Right lobe of liver (tissue), 6 donors: Measurements from ENCODE around the gene DAND5. TPM values are rescaled to one million over a fixed set of nuclear protein-coding genes. Genes with fewer than 3 reads are reported as not detected.
A peak's percentile ranks its signal among the peaks of the same experiment; 100 is the strongest.

ENCODE experiments used
- ATAC-seq, 4 donors: fragments of 200-7000 bp; cut with Tn5 transposase; one replicate each; pipeline ENCODE4 v1.9.1; 2020; ENCODE audit warnings: mild to moderate bottlenecking in 4 of 4, moderate library complexity in 4 of 4
- DNase-seq, 3 donors: peaks; one replicate each; pipeline ENCODE4 v3.0.0-alpha.2; 2020
- H3K27ac ChIP-seq, 3 donors: fragments of 200-600 bp; one replicate each; pipeline ENCODE4 v1.8.0; 2022
- H3K27me3 ChIP-seq, 2 donors: fragments of 200-600 bp; one replicate each; pipeline ENCODE4 v1.8.0; 2022
- H3K36me3 ChIP-seq, 4 donors: fragments of 200-600 bp; sonication (generic) in 1 of 4; one replicate each; pipeline versions ENCODE4 v1.5.1 to v1.8.0; 2017 to 2022; ENCODE audit warnings: control low read depth in 1 of 4
- H3K4me1 ChIP-seq, 4 donors: fragments of 200-600 bp; sonication (generic) in 1 of 4; one replicate each; pipeline versions ENCODE4 v1.5.1 to v1.8.0; 2017 to 2022; ENCODE audit warnings: control low read depth in 1 of 4
- H3K4me3 ChIP-seq, 3 donors: fragments of 200-600 bp; one replicate each; pipeline ENCODE4 v1.8.0; 2022
- H3K9me3 ChIP-seq, 4 donors: fragments of 200-600 bp; sonication (generic) in 1 of 4; one replicate each; pipeline versions ENCODE4 v1.5.1 to v1.8.0; 2017 to 2022; ENCODE audit warnings: control low read depth in 1 of 4
- POLR2A ChIP-seq: fragments of 450-650 bp; IDR thresholded peaks from one replicate; pipeline ENCODE4 v1.6.1; 2017; ENCODE audit warnings: antibody characterized with exemption, mild to moderate bottlenecking
- WGBS: methylation state at CpG from one replicate; pipeline ENCODE4 v1.1.6; 2018; ENCODE audit warnings: low coverage, low lambda C conversion rate; ENCODE audit not compliant: insufficient coverage; ENCODE audit errors: missing lambda C conversion rate; 5-methylcytosine and 5-hydroxymethylcytosine counted together
- intact Hi-C, 2 donors: fragments of 100-400 bp; cut with DNase I; formaldehyde crosslinking; loops; one replicate each; pipeline versions ENCODE4 v1.11.2 to v1.14.1; 2022
- total RNA-seq, 6 experiments: library from RNA; depleted of rRNA in 2 of 6; stranded (reverse); fragments of >200 nt in 2 of 6; fragmentation: NEBNext Ultra II Directional in 3 of 6; extraction: Animal tissue kit (Norgen Biotek cat#: 25700) in 3 of 6; gene quantifications; one replicate each; pipeline versions ENCODE4 v1.1.0 to v1.2.4, GENCODE V29; 2016 to 2023
- TF ChIP-seq, protein P1 (sequence below), 4 donors: fragments of 200-600 bp in 3 of 4; fragments of 450-650 bp in 1 of 4; IDR thresholded peaks; one replicate each; pipeline versions ENCODE4 v1.5.1 to v1.8.0; 2016 to 2022; ENCODE audit warnings: antibody characterized with exemption in 4 of 4, mild to moderate bottlenecking in 2 of 4
- donor health status: DM: no; HTN: yes; CAD: no.
- donor health status: DM: no; HTN: no; CAD: no.
- donor health status: DM: no; HTN: no; CAD: no.
- donor health status: DM: no; HTN: yes; CAD: no.
- donor health status: DM: no; HTN: yes; CAD: no.

Gene DAND5
- total RNA-seq, 6 experiments from 2014 or later, result not detected

DNA sequence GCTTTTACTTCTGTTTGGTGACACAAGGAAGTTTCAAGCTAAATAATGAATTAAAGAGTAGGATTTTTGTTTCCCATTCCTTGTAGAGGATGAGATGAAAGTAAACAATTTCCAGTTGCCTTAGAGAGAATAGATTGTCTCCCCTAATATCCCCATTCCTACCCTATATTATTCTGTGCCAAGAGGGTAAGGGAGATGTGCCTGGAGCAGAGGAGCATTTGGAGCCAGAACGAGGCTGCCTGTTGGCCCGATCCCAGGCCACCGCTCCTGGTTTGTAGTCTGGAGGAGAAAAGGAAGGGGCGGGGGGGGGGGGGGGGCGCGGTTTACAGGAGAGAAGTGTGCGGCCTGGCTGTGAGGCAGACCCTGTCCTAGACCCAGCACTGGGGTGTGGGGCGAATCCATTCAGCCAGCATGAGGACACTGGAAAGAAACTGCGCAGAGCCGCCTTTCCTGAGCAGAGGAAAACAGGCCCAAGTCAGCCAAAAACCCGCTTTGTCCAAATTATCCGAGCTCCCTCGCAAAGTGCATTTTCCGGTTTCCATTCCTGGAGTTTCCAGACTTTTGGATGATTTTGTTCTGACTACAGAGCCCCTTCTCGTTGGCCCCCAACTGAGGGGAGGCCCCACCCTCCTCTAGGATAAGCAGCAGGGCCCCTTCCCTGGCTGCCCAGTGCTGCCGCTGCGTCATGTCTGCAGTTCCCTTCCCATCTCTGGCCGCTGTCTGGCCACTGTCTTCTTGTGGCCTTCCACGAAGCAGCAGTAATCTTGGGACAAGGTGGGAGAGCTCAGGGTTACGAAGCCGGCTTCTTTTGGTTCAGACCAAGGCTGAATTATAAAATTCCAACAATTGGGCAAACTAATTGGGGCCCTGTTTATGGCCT, 48.9 kb downstream of the DAND5 start:
- no peak for TF ChIP-seq POLR2A
- TF ChIP-seq, protein P1, sequence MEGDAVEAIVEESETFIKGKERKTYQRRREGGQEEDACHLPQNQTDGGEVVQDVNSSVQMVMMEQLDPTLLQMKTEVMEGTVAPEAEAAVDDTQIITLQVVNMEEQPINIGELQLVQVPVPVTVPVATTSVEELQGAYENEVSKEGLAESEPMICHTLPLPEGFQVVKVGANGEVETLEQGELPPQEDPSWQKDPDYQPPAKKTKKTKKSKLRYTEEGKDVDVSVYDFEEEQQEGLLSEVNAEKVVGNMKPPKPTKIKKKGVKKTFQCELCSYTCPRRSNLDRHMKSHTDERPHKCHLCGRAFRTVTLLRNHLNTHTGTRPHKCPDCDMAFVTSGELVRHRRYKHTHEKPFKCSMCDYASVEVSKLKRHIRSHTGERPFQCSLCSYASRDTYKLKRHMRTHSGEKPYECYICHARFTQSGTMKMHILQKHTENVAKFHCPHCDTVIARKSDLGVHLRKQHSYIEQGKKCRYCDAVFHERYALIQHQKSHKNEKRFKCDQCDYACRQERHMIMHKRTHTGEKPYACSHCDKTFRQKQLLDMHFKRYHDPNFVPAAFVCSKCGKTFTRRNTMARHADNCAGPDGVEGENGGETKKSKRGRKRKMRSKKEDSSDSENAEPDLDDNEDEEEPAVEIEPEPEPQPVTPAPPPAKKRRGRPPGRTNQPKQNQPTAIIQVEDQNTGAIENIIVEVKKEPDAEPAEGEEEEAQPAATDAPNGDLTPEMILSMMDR (IDR thresholded peaks at IDR 0.05), result no peak
- DNase-seq, result no peak
- no peak for ATAC-seq
- Histone ChIP-seq H3K4me3 (no peak overlapping the region), H3K4me1 (peaks cover 0 to 22% (median 8%) of the 10 kb centered on the region in 4 donors), H3K9me3 (no peaks in the 10 kb centered on the region), H3K27me3 (no peaks in the 10 kb centered on the region), H3K36me3 (no peaks in the 10 kb centered on the region), H3K27ac (peak overlapping the region in 2 of 3 donors; percentile 24 to 40)
- 46% methylated on average over 9 of the region's 21 CpGs for WGBS
- intact Hi-C loops, result no loop called here

DNA sequence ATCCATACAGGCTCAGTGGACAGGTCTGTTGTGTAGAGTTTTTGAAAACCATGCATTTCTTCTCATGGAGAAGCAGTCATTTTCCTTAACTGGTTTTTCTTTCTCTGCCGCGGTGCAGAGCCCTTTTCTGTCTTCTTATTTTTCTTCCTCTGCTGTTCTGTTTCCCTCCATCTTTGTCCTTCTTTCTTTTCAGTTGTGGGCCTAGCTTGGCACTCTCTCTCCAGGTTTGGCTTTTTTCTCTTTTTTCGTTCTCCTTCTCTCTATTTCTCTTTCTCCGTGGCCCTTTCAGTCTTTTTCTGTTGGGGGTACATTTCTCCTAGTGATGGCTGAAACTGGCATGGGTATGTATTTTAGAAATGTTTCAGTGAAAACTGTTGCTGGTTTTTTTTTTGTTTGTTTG, 50.0 kb downstream of the DAND5 start:
- H3K27me3 ChIP-seq, result no peaks in the 10 kb centered on the region
- H3K4me1 ChIP-seq, result peaks cover 0 to 24% (median 8%) of the 10 kb centered on the region in 4 donors
- intact Hi-C loops, result no loop called here

DNA sequence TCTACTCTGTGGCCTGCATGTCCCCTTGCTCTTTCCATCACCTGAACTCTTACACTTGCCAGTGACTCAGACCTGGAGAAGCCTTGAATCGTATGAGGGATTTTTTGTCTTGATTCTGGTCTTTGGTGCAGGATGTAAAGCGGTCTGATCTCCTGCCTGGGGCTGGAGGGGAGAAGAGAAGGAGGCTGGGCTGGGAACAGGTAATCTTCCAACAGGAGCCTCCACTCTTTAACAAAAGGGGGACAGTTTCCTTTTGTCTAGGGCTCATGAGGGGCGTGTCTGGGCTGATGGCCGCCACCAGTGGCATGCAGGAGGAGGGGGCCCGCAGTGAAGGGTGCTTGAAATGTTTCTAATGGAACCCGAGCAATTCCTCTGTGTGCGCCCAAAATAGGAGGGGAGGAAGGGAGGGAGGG, 50.6 kb downstream of the DAND5 start:
- H3K27ac ChIP-seq, result no peak overlapping the region
- H3K27me3 ChIP-seq, result no peaks in the 10 kb centered on the region
- TF ChIP-seq POLR2A, result no peak
- TF ChIP-seq, protein P1 (IDR thresholded peaks at IDR 0.05), result no peak
- DNase-seq, result no peak
- no peaks in the 10 kb centered on the region for H3K36me3 ChIP-seq
- intact Hi-C loops, result no loop called here
- no peak for ATAC-seq
- no peak overlapping the region for H3K4me3 ChIP-seq
- 80% methylated on average over 5 of the region's 7 CpGs for WGBS
- no peaks in the 10 kb centered on the region for H3K9me3 ChIP-seq
- H3K4me1 ChIP-seq, result peaks cover 0 to 31% (median 10%) of the 10 kb centered on the region in 4 donors

More for the DNA sequence above, 50.0 kb downstream of the DAND5 start:
- no peaks in the 10 kb centered on the region for H3K36me3 ChIP-seq
- 70% methylated on average over 4 of the region's 4 CpGs for WGBS
- H3K9me3 ChIP-seq, result no peaks in the 10 kb centered on the region
- ATAC-seq (no peak), DNase-seq (no peak)
- H3K27ac ChIP-seq, result no peak overlapping the region
- TF ChIP-seq, protein P1 (IDR thresholded peaks at IDR 0.05), result no peak
- no peak for TF ChIP-seq POLR2A
- H3K4me3 ChIP-seq, result no peak overlapping the region

DNA sequence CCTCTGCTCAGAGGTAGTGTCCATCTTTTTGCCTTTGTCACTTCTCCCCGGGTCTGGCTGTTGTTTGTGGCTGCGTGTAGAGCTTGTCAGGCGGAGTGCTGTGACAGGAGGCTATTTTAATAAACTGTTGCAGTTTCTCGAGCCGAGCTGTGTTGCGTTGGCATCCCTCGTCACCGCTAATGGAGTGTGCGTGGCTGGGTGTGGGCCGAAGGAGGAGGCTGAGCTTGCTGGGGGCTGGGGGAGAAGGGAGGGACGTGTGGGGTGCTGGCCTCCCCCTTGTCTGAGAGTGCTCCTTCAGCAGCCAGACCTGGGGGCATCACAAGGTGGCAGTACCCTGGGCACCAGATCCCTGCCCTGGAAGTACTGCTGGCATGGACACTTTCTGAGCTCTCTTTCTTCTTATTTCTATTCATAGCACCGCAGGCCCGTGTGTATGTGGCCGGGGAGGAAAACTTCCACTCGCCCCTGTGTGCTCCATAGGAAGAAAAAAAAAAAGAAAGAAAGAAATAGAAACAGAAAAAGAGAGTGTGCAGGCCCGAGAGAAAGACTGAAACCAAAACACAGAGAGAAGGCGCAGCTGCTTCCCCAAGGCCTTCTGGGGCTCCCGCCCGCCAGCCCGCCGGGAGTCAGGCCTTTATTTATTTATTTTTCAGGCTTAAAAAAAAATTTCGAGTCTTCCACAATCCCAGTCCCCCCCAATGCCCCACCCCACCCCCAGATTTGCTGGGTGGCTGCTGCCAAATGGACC, 52.9 kb downstream of the DAND5 start:
- Histone ChIP-seq H3K4me1 (peaks cover 0 to 49% (median 19%) of the 10 kb centered on the region in 4 donors), H3K4me3 (peak overlapping the region; percentile 29 to 47 (median 35)), H3K27me3 (no peaks in the 10 kb centered on the region), H3K36me3 (no peaks in the 10 kb centered on the region), H3K9me3 (no peaks in the 10 kb centered on the region), H3K27ac (peak overlapping the region; percentile 58 to 87 (median 68))
- ATAC-seq (peak; percentile 21 to 35 (median 32)), DNase-seq (no peak)
- TF ChIP-seq, protein P1 (IDR thresholded peaks at IDR 0.05), result no peak
- no peak for TF ChIP-seq POLR2A
- intact Hi-C loops, result no loop called here
- WGBS, result 7% methylated on average over 18 of the region's 22 CpGs
